Globus pallidus (tissue), 1 donor: Measurements from ENCODE around the gene ZIC4.

Source experiments
- DNase-seq: peaks from one replicate; pipeline ENCODE4 v3.0.0-alpha.2; 2015; ENCODE audit warnings: low spot score

The ZIC4 gene

DNA sequence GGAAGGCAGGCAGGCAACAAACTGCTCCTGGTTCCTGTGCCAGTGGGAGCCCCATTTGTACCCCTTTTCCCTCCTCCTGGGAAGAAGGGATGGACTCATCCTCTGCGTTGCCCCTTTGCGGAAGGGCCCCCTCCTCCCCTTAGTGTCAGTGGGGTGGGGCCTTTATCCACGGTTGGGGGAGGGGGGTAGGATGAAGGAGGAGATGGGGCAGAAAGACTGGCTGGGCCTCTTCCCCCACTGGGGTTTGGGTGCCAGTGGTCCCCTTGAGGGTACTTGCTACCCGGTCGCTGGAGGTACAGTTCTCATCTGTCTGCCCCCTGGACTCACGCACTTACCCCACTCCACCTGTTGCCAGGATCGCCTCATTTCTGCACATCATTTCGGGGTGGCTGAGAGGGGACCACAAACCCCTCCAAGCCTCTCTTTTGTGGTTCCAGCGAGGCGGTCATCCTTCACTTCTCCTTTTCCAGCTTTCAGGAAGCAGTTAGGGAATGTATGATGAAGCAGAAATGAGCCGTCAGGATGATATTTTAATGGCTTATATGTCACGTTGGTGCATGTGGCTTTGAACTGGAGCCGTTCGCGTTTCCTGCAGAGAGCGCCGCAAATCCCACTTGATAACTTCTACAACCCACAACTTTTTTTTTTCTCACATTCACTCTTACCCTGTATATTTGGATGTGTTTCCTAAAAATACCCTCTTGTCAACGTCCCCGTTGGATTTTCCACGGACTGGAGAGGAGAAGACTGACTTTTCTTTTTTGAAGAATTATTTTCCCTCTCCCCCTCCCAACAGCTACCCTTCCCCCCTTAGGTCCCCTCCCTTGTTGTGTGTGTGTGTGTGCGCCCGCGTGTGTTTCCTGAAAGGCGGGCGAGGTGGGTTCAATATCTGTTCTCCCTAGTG, at the start of gene ZIC4:
Gene ZIC4, minus strand, starts transcription at position 516 of the 904 bp plus-strand sequence. CDS start 3,746 bp downstream, outside the sequence.
- DNase-seq: no peak

DNA sequence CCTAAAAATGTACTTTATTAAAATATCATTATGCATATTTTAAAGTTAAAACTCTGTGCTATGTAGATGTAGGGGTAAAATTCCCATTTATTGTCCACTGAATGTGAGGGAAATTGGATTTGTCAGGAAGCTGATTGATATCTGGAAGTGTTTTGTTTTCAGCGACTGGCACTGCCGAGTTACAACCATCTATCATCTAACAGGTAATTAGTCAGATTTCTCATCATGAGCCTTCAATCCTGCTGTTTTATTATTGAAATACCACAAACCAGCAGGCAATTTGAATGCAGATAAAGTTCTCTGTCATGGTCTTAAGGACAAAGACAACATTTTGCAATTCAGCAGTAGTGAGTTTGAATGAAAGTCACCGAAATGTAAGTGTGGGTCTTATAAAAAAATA, 43.3 kb upstream of the ZIC4 start:
- DNase-seq: no peak

DNA sequence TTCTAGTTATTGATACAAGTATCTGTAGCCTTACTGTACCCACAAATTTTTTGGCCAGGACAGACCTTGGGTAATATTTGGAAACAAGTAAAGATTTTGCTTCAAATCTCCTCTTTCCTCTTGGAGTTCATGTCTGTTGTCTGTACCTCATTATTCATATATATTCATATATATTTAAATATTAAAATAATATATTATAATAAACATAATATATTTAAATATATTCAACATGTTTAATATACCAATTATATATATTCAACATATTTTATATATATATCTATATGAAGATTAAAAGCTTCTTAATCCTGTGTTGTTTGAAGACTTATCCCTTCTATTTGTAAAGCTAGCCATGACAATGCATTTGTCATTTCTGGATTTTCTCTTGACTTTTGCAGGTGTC, 40.9 kb upstream of the ZIC4 start:
- DNase-seq: no peak

DNA sequence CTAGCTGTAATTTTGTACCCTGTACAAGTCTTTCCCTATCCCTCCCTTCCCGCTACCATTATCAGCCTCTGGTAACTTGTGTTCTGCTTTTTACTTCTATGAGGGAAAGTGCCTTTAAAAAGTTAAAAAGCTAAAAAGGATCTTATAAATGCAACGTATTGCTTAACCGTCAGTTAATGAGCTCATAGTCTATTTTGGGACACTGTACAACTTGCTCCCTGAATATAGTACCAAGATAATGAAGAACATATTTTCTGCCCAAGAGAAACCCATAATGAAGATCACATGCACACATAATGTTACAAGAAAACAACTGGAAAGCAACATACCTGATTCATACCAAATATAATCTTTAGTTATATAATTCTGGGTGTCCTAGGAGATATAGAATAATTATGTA, 25.4 kb upstream of the ZIC4 start:
- DNase-seq: no peak

DNA sequence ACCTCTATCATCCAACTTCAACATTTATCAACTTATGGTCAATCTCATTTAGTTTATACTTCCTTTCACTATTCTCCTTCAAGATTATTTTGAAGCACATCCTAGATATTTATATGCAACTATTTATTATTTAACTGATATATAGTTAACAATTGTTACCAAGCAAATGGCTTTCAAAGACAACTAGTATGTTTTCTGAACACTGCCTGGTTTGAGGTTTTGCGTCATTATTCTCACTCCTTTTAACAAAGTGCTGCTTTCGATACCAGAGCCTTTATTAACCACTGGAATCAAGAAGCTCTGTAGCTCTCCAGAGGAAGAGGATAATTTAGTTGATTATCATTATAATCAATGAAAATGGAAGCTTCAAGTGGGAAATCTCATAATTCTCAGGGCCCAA, 22.4 kb upstream of the ZIC4 start:
- no peak for DNase-seq

DNA sequence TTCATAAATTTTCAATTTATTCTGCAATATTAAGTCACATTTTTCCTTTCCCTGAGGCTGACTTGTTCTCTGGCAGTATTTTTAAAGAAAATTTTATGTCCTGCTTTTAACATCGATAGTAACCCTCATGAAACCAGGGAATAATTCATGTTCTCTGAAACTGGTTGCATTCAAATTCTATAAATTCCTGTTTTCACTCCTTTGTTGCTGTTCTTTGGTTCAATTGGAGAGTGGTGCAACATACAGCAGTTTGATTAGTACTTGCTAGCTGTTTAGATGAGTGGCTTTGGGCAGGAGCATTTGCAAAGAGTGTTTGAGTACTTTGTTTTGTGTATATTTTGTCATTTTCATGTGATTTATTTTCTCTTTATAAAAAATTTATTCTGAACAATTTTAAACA, 22.0 kb upstream of the ZIC4 start:
- no peak for DNase-seq

DNA sequence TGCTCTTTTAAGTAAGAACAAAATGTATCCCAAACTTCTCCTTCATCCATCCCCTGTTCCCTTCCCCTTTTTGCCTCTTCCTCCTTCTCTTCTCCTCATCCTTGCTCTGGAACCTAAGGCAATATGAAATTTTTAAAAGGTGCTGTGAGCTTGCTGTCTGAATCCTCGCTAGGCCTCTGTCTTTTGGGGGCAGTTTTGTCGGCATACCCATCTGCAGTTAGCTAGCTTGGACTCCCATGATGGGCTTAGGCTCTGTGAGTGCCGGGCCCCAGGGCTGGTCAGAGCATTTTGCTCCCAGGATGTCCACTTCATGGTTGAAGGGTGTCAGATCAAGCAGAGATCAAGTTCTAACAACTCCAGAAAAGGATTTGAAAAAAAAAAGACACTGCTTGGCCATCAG, 21.4 kb upstream of the ZIC4 start:
- no peak for DNase-seq

DNA sequence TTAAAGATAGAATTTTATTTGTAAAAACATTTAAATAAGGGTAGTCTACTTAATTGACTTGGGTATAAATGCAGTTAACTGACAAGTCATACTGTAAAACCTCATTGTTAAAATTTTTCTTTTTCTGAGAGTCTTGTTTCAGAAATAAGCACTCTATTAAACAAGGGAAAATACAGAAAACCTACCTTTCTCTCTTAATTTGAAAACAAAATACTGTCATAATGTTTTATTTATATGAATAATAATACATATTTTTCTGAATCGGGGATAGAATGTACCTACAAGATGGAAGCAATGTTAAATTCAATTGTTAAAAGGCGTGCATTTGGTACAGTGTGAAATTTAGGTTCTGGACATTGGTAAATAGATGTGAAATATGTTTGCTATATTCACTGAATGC, 20.6 kb upstream of the ZIC4 start:
- DNase-seq: no peak

DNA sequence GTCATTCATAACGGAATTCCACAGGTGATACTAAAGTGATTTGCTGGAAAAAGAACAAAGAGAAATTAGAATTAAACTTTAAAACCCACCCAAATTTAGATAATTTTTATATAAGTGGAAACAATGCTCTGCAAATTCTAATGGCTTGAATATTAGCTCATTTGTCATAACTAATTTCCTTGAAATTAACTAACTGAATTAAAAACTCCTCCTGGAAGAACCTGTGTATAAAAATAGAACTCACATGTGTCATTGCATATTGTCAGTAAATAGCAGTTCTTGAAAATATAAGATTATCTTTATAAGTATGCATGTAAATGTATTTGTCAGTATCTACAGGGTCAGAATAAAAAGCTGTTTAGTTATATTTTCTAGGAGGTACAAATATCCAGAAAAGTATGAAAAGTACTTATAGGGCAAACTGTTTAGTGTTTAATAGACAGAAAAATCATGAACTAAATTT, 19.1 kb upstream of the ZIC4 start:
- DNase-seq: no peak

DNA sequence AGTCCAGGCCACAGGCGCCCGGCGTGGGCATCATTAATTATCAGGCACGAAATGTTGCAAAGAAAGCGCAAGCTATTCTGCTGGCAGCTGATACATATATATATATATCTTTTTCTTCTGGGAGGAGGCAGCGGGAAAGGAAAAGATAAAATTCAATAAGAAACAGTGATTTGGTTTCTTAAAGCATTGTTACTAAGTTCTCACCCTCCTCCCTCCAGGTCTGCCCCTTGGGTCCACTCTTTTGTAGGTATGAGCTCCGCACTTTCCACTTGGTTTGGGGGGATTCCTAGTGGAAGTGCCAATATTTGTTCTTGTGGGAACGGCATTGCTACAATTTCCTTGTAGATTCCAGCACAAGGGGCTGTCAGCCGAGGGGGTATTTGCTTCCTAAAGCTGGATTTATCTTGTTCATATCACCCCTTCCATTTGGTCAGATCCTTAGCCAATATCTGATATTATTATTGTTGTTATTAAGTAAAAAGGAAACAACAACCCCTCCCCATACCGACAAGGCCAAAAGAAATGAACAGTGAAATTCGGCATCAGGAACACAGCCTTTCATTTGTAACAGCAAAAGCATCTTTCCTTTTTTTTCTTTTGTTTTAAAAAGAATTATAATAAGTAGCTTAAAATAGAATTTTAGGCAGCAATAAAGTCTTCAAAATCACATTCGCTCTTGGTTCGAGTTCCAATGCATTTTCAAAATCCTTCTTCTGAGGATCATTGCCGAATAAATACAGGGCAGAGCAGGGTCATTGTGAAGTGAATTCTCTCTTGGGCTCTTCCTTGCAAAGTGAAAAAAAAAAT, 18.4 kb upstream of the ZIC4 start:
- DNase-seq: no peak

DNA sequence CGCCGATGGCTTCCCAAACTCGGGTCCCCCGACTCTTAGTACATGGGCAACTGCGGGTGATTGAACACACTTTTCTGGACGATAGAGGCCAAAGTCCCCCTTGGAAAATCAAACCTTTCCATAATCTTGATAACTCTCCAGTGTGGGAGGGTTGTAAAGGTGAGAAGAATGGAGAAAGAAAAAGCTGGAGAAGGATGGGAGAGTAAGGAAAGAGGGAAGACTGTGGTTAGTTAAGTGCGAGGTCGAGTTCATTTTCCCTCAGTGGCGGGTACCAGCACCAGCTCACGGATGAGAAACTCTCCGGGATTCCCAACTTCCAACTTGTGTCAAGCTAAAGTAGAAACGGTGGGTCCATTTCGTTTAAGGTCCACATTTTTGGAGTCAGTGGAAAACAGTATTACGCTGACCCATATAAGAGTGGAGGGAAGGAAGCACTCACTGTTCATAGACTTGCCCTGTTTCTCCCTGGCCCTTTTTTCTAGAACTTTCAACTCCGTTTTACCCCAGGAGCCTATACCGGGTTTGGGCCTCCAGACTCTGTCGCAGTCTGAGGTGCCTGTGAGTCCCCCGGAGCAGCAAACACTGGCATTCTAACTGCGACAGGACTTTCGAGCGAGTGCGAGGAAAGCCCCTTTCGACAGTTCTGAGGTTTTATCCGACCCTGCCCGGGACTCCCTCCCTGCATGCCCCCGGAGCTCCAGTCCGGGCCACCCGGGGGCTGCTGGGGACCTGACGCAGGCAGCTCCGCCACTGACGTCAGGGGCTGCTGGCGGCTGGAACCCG, 17.6 kb upstream of the ZIC4 start:
- DNase-seq: no peak

DNA sequence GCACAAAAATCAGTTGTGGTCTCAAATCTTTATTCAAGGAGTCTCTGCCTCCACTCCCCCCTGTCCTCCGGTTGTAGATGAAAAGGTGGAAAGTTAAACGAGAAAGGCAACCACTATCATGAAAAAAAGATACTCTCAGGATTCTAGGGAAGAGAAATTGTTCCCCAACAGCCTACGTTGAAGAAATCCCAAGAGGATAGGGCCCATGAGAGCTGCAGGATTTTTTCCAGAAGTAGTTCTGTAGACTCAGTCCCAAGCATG, 17.1 kb upstream of the ZIC4 start:
- DNase-seq: no peak

DNA sequence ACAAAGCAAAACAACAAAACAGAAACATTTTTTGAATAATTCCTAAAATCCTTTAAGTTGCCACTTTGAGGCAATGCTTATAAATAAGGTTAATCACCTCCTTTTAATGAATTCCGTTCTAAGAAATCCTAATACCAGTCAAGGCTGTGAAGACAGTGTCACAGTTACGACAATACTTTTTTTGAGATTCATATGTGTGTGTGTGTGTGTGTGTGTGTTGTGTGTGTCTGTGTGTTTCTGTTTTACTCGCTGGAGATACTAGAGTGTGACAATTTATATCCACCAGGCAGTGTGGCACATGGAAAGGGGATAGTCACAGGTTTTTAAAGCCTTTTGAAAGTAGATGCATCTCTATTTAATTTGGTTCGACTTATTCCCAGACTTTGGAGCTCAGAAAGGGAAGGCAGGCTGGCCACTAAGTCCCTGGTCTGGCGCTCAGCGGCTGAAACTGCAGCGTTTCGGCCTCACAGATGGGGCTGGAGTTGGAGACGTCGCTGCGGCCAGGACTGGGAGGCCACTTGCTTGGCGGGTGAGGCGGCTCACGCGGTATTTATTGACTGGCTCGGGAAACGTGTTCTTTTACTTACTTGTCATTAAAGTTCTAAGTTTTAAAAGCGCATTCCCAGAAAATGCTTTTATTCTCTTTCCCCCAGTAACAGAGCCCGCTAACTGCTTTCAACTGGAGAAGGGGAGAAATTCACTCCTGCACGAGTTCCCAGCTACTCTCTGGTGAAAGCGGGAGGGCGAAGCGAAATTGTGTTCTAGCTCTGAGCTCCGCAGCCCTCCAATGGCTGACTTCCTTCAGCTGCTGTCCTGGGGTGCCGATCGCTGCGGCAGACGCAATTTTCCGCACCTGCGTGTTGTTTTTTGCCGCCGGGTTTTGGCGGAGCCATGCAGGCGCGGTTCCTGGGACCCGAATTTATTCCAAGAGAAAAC, 16.5 kb upstream of the ZIC4 start:
- DNase-seq: no peak

DNA sequence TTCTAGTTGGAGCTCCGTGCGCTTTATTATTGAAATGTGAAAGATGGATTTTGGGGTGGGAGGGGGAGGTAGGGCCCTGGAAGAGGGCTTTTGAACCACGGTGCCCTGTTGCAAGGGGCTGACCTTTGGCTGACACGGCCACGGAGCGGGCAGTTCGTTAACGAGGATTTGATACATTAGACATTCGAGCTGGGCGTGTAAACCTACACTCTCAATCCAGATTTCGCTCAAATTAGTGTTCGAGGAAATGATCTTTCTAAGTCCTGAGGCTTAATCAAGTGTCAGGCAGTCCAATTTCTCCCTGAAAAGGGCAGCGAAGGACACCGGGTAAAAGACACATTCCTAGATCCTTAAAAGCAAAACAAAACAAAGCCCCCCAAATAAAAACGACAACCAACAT, 15.9 kb upstream of the ZIC4 start:
- DNase-seq: no peak

DNA sequence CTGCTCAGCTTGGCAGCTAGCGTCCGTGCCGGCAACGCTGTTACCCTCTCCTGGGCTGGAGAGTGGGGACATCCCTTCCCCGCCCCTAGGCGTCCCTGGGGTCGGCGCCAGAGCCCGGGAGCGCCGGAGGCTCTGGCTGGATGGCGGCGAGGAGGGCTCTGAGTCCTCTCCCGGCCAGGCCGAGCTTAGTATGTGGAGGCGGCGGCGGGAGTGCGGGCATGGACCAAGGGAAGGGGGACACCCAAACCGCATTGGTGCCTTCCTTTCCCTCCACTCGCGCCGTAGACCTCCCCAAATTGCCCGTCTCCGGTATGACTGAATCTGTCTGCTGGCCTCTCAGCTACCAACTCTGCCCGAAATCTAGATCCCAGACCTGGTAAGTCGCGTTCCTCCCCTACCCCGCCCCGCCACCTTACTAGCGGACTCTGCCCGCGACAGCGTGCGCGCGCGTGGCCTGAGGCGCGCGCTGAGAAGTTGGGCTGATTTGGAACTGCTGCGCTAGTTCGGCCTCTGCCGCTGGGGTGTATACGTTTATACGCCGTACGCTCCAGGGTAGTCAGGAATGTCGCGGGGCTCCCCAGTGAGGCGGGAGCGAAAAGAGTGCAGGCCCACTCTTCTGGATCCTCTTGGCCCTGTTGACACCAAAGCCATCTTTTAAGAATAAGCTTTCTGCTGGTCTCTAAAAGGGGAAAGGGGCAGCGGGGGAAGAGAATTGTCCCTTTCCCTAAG, 15.0 kb upstream of the ZIC4 start:
- no peak for DNase-seq

DNA sequence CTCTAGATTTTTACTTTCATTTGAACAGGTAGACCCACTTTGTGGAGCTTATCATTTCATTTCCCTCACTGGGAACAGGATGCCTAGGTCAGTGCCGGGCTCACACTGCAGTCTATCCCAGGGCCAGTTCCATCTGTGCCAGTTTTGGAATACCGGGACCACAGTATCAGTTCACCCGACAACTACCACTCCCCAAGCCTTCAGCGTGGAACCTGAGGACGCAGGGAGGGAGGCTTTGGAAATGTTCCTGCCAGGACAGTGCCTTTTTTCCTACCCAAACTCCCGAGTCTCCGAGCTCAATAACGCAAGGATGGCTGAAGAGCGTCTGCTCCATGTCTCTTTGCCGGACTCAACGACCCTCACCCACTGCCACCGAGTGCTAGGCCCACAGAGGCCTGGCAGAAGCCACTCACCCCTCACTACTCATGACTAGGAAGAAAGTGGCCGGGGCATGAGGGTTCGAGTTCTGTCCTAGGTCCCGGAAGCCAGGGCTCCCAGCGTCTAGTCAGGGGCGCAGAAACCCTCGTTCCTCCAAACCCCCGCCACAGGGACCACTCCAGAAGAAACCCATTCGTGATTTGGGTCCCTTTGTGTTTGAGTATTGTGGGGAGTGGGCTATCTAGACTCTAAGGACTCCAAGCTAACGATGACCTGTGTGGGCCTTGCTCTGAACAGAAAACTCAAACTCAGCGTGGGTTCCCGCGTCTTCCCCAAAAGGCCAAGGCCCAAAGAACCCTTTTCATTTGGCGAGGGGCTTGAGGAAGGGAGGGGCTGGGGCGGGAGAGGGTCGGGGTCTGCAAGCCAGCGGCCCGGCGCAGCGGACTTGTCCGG, 14.2 kb upstream of the ZIC4 start:
- DNase-seq: no peak

DNA sequence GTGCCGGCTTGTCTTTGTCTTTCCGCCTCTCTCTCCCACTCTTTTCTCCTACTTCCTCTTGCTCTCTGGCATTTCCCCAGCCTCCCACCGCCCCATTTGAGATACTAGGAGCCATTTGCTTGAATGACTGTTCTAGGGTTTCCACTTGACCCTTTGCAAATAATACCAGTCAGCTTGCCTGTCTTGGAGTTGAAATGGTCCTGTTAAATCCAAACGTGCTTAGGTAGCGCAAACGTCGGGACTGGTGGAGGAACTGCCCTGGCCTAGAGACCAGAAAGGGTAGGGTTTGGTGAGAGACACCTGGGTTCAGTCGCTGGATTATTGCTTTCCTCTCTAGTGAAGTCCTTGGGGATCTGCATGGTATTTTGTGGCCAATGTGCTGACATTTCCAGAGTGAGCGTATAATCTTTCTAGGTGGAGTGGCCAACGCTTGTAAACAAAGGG, 13.5 kb upstream of the ZIC4 start:
- no peak for DNase-seq

DNA sequence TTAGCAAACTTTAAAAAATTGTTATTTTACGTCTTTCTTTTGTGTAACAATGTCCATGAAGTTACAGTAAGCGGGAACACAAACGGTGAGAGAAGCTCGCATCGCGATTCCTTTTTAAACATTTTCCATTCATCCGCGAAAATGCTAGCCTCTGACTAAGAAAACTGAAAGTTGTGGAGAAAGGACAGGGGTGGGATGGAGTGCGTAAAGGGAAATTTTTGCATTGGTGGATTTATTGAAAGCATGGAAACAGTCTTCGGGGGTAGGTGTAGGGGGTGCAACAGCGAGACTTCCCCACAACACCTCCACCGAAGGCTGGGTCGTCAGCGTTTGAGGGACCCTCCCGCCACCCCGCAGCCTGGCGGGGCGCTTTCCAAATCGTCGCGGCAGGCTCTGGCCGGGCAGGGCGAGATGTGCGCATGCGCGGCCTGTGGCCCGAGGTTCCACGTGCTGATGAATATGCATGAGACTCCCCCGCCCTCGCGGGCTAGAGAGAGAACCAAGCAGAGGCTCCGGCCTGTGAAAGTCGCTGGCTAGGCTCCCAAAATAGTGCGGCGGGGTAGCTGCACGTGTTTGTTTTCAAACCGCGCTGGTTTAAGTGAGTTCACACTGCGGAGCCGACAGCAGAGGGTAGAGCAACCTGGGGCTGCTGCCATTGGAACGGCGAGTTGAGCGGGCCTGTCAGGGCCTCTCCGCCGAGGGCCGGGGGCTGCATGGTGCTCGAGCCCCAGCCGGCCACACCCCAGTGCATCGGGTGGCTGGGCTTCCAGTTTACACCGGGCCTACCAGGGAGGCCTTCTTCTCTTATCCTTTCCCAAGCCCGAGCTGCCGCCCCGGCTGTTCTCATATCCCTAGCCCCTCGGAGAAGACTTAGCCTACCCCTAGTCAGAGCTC, 12.7 kb upstream of the ZIC4 start:
- peak; percentile 90 for DNase-seq

DNA sequence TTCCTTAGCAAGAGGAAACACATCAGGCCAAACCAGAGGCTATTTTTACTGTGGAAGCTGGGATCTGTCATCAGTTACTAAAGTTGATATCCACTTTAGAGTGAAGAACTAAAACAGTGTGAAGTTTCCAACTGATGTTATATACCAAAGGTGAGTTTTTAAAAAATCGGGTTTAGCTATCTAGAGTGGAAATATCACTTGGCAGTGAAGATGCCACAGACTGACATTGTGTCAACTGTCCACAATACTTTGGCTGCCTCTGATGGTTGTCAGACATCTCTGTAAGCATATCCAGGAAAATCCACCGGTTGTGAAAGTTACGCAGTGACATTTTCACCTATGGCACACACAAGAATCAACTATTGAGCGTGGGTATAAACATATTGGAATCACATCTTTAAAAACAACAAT, 12.0 kb upstream of the ZIC4 start:
- DNase-seq: no peak
